Measurements from ENCODE around the gene ARL15. TPM values are rescaled to one million over a fixed set of nuclear protein-coding genes. Genes with fewer than 3 reads are reported as not detected.

ARL15 gene
- total RNA-seq, 4 donors from 2014 or later: 13.0 to 52.7 (median 17.1) TPM

DNA sequence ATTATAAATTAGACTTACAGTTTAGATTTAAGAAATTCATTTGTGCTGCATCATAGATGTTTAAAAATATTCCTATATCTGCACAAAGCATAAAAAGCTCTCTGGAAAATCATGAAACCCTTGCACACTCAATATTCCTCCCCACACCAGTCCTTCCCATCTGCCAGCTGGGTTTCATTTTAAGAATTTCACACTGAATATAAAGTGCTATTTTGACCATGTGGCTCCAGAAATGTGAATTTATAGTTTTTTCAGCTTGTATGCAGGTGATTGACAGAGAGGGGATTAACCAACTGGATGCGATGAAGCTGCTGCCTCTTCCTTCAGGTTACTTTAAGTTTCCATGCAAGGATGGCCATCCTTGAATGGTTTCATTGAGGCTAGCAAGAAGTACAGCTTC, 403.6 kb downstream of the ARL15 start:
- TF ChIP-seq, protein P1, sequence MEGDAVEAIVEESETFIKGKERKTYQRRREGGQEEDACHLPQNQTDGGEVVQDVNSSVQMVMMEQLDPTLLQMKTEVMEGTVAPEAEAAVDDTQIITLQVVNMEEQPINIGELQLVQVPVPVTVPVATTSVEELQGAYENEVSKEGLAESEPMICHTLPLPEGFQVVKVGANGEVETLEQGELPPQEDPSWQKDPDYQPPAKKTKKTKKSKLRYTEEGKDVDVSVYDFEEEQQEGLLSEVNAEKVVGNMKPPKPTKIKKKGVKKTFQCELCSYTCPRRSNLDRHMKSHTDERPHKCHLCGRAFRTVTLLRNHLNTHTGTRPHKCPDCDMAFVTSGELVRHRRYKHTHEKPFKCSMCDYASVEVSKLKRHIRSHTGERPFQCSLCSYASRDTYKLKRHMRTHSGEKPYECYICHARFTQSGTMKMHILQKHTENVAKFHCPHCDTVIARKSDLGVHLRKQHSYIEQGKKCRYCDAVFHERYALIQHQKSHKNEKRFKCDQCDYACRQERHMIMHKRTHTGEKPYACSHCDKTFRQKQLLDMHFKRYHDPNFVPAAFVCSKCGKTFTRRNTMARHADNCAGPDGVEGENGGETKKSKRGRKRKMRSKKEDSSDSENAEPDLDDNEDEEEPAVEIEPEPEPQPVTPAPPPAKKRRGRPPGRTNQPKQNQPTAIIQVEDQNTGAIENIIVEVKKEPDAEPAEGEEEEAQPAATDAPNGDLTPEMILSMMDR (IDR thresholded peaks at IDR 0.05): no peak
- TF ChIP-seq POLR2A (IDR thresholded peaks at IDR 0.05) (no peak), EP300 (IDR thresholded peaks at IDR 0.05) (no peak)
- Histone ChIP-seq H3K4me1 (no peaks in the 10 kb centered on the region), H3K27me3 (no peaks in the 10 kb centered on the region), H3K4me3 (no peak overlapping the region), H3K36me3 (no peaks in the 10 kb centered on the region), H3K27ac (no peak overlapping the region), H3K9me3 (no peaks in the 10 kb centered on the region)
- WGBS, 2 donors: 96 to 100% methylated on average over 1 of the region's 1 CpG
- no peak for DNase-seq (ENCODE audit: low spot score in 2 of 2)

DNA sequence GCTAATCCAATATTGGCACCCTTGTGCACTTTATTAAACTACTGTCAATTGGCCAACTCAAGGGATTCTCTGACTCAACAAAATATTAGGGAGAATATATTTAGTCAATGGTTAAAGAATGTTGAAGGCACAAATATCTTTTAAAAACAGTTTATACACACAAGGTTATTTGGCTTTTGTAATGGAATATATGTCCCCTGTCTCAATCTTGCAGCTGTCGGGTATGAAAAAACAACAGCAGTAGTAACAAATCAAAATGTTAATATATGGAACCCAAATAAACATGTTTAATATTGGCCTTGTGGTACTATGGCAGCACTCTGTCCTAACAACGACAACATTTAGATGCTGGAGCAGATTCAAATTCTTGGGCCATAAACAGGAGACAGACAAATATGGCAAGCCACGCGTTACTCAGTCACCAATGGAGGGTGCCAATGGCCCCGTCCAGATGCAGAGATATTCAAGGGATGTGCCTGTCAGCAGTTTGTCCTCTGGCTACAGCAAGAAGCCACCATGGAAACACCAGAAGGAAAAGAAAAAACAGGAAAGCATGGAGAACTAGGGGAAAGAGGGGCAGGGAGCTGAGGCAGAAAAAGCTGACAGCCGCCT, 408.0 kb downstream of the ARL15 start:
- Histone ChIP-seq H3K27me3 (no peaks in the 10 kb centered on the region), H3K27ac (no peak overlapping the region), H3K4me3 (no peak overlapping the region), H3K9me3 (no peaks in the 10 kb centered on the region), H3K4me1 (no peaks in the 10 kb centered on the region), H3K36me3 (no peaks in the 10 kb centered on the region)
- no peak for TF ChIP-seq POLR2A (IDR thresholded peaks at IDR 0.05)
- no peak for TF ChIP-seq EP300 (IDR thresholded peaks at IDR 0.05)
- 89 to 90% methylated on average over 6 of the region's 6 CpGs for WGBS, 2 donors
- DNase-seq (ENCODE audit: low spot score in 2 of 2): no peak

DNA sequence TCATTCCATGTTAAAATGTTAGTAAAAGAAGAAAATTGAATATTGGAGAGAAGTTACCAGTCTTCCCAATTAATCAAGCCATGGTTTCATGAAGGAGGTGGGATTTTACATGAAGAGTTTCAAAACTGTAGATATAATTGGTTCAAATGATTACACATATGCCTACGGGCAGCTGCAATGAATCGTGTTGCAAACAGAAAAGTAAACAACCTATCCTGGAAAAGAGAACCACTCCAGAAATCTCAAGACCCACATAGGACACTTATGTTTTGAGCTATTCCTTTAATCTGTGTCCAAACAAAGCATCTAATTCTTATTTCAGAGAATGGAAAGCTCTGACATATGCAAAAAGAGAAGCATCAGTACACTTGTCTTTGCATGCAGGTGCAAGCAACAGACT, 409.7 kb downstream of the ARL15 start:
- no peaks in the 10 kb centered on the region for H3K27me3 ChIP-seq
- H3K4me1 ChIP-seq: no peaks in the 10 kb centered on the region
- H3K4me3 ChIP-seq: no peak overlapping the region
- no peak overlapping the region for H3K27ac ChIP-seq
- no peaks in the 10 kb centered on the region for H3K36me3 ChIP-seq
- no peak for DNase-seq (ENCODE audit: low spot score in 2 of 2)
- 63 to 72% methylated on average over 2 of the region's 2 CpGs for WGBS, 2 donors
- H3K9me3 ChIP-seq: no peaks in the 10 kb centered on the region
- no peak for TF ChIP-seq EP300 (IDR thresholded peaks at IDR 0.05)
- TF ChIP-seq POLR2A (IDR thresholded peaks at IDR 0.05): no peak
- TF ChIP-seq, protein P1 (IDR thresholded peaks at IDR 0.05): no peak

DNA sequence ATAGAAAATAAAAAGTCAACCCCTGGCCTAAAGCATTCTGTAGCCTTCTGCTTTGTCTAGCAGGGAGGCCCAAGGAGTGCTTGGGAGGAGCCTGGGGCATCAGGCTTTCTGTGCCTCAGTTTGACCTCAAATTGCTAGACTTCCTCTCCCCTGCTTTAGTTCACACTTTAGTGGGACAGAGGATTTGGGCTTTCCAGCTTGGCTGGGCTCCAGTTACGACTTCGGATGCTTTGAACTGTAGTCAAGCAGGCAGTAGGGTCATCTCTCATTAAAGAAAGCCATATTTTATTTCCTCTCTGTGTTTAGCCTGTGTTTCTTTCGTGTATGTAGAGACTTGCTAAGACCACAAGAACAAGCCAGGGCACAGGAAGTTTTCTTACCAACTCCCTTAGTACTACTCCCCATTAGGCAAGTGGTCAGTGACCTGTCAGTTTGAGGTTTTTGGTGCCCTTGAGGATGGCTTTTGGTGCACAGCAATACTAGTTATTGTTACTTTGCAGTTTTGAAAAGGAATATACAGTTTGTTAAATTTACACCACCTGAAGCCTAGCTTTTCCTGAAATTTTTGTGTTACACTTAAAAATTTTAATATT, 415.2 kb downstream of the ARL15 start:
- WGBS, 2 donors: 59 to 67% methylated on average over 3 of the region's 3 CpGs
- no peaks in the 10 kb centered on the region for H3K36me3 ChIP-seq

DNA sequence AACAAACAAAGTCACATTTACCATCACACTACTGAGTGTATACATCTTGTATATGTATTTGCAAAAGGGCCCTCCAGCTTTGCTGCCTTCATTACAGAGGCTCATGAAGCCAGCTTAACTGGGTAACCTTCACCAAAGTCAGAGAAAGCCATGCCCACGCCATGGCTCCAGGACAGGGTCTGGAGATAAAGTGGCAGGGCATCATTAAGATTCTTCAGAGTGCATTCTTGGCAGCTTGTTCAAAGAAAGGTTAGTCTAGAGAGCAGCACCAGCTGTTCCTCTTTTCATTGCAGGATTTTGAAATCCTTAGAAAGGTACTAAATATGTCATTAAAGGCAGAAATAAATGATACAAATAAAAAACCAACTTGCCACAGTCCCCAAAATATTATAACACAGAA, 416.7 kb downstream of the ARL15 start:
- H3K27me3 ChIP-seq: no peaks in the 10 kb centered on the region
- no peaks in the 10 kb centered on the region for H3K36me3 ChIP-seq
- no peak for DNase-seq (ENCODE audit: low spot score in 2 of 2)
- H3K4me1 ChIP-seq: no peaks in the 10 kb centered on the region
- H3K4me3 ChIP-seq: no peak overlapping the region
- TF ChIP-seq POLR2A (IDR thresholded peaks at IDR 0.05): no peak
- TF ChIP-seq, protein P1 (IDR thresholded peaks at IDR 0.05): no peak
- no peak for TF ChIP-seq EP300 (IDR thresholded peaks at IDR 0.05)
- no peak overlapping the region for H3K27ac ChIP-seq
- 63 to 86% methylated on average over 1 of the region's 1 CpG for WGBS, 2 donors
- H3K9me3 ChIP-seq: no peaks in the 10 kb centered on the region

More for the DNA sequence above, 415.2 kb downstream of the ARL15 start:
- Histone ChIP-seq H3K4me3 (no peak overlapping the region), H3K27ac (no peak overlapping the region), H3K4me1 (no peaks in the 10 kb centered on the region), H3K9me3 (no peaks in the 10 kb centered on the region), H3K27me3 (no peaks in the 10 kb centered on the region)
- DNase-seq (ENCODE audit: low spot score in 2 of 2): no peak
- TF ChIP-seq EP300 (IDR thresholded peaks at IDR 0.05) (no peak), POLR2A (IDR thresholded peaks at IDR 0.05) (no peak)
- TF ChIP-seq, protein P1 (IDR thresholded peaks at IDR 0.05): no peak
